HG02870 (cell line): ENCODE measurements around the gene THRAP3.
"Not testable (repeated sequence)": the region's sequence is repeated elsewhere in the genome, so short reads cannot be mapped to it uniquely, and the experiment has no call there.

Experiments used
- ATAC-seq: cut with Tn5 transposase; IDR thresholded peaks from one replicate; pipeline ENCODE4 v1.9.1; 2021; ENCODE audit warnings: mild to moderate bottlenecking, moderate library complexity; ENCODE audit not compliant: unreplicated experiment

Gene THRAP3

GRCh38 chr1:36223996-36224536 is at the start of gene THRAP3:
THRAP3 (plus strand) TSS chr1:36224443; CDS start chr1:36282564, 58,121 bp downstream.
- ATAC-seq, result peak; percentile 90

- no peak for ATAC-seq
Observed at GRCh38 chr1:36174713-36175112, 49.5 kb upstream of the THRAP3 start.

GRCh38 chr1:36175137-36176095 is 48.8 kb upstream of the THRAP3 start:
- ATAC-seq, result no peak

- no peak for ATAC-seq
Observed at GRCh38 chr1:36176106-36176949, 47.9 kb upstream of the THRAP3 start.

- no peak for ATAC-seq
Observed at GRCh38 chr1:36177589-36178431, 46.4 kb upstream of the THRAP3 start.

GRCh38 chr1:36178471-36179219 is 45.6 kb upstream of the THRAP3 start:
- ATAC-seq, result no peak

GRCh38 chr1:36179220-36179600 is 45.0 kb upstream of the THRAP3 start:
- no peak for ATAC-seq

- ATAC-seq, result no peak
Observed at GRCh38 chr1:36182734-36183133, 41.5 kb upstream of the THRAP3 start.

- ATAC-seq, result no peak
Observed at GRCh38 chr1:36183309-36183856, 40.9 kb upstream of the THRAP3 start.

- ATAC-seq, result no peak
Observed at GRCh38 chr1:36187800-36188593, 36.2 kb upstream of the THRAP3 start.

- ATAC-seq, result not testable (repeated sequence)
Observed at GRCh38 chr1:36196805-36197204, 27.4 kb upstream of the THRAP3 start.

- ATAC-seq, result no peak
Observed at GRCh38 chr1:36198641-36199040, 25.6 kb upstream of the THRAP3 start.

GRCh38 chr1:36199934-36200741 is 24.1 kb upstream of the THRAP3 start:
- no peak for ATAC-seq

GRCh38 chr1:36203027-36203553 is 21.2 kb upstream of the THRAP3 start:
- no peak for ATAC-seq

GRCh38 chr1:36203554-36204346 is 20.5 kb upstream of the THRAP3 start:
- no peak for ATAC-seq

GRCh38 chr1:36204347-36204909 is 19.8 kb upstream of the THRAP3 start:
- ATAC-seq, result no peak
